Endothelial cell of umbilical vein (primary cell): Measurements from ENCODE around the gene KTN1. TPM values are rescaled to one million over a fixed set of nuclear protein-coding genes. Genes with fewer than 3 reads are reported as not detected.

Source experiments
- BruUV-seq: library from RNA; stranded (reverse); fragments of 400-500 nt; replicated peaks from 2 replicates; lab custom pipeline; 2021; lab: Mats Ljungman, UMichigan
- CTCF ChIA-PET: fragments of 300-600, 350-600 bp; sonication (Branson Sonifier 250); formaldehyde crosslinking; loops from one replicate; lab custom pipeline; 2021; ENCODE audit warnings: antibody characterized with exemption, inconsistent platforms; lab: Charles Lee
- POLR2A ChIA-PET: fragments of 300-600, 350-600 bp; sonication (Branson Sonifier 250); formaldehyde crosslinking; loops from one replicate; lab custom pipeline; 2021; ENCODE audit warnings: antibody characterized with exemption, inconsistent platforms; lab: Charles Lee
- DNase-seq: peaks from one replicate; pipeline ENCODE4 v3.0.0-alpha.2; 2011; ENCODE audit warnings: low read depth, low spot score
- FAIRE-seq: peaks from 2 replicates; lab custom pipeline; 2011; peaks lifted over from hg19 to GRCh38; lab: Jason Lieb, UNC
- H2AFZ ChIP-seq: 2 replicates; pipeline ENCODE4 v1.6.0; 2012; ENCODE audit warnings: low read depth, low read length, control low read depth, inconsistent platforms
- H3K27ac ChIP-seq: 2 replicates; pipeline ENCODE4 v1.5.1; 2011; ENCODE audit warnings: low read depth, mild to moderate bottlenecking, control low read depth, low read length, moderate library complexity; ENCODE audit not compliant: insufficient read depth
- H3K27me3 ChIP-seq, 2 experiments: 2 replicates each; pipeline versions ENCODE4 v1.6.0 to v1.6.1; 2011; ENCODE audit warnings: low read length in 2 of 2, mixed read lengths in 1 of 2; ENCODE audit not compliant: control insufficient read depth in 2 of 2, insufficient read depth in 2 of 2
- H3K36me3 ChIP-seq, 2 experiments: 2 replicates in 1 of 2; 3 replicates in 1 of 2; pipeline ENCODE4 v1.5.1; 2011; ENCODE audit warnings: low read length in 2 of 2, mild to moderate bottlenecking in 1 of 2, moderate library complexity in 1 of 2; ENCODE audit not compliant: control insufficient read depth in 2 of 2, insufficient read depth in 2 of 2; ENCODE audit errors: extremely low read depth in 1 of 2
- H3K4me1 ChIP-seq: 3 replicates; pipeline ENCODE4 v1.5.1; 2011; ENCODE audit warnings: mild to moderate bottlenecking, low read length; ENCODE audit not compliant: control insufficient read depth, insufficient read depth; ENCODE audit errors: extremely low read depth
- H3K4me2 ChIP-seq: 2 replicates; pipeline ENCODE4 v1.6.1; 2011; ENCODE audit warnings: low read length, control low read depth, mixed read lengths; ENCODE audit not compliant: insufficient read depth
- H3K4me3 ChIP-seq, 3 experiments: fragments of 200-600 bp in 1 of 3; sonication (generic), shearing (Covaris generic) in 1 of 3; replicated peaks in 1 of 3; 2 replicates each; pipeline ENCODE4 v1.5.1; 2011 to 2016; ENCODE audit warnings: control low read depth in 3 of 3, low read length in 3 of 3, mild to moderate bottlenecking in 2 of 3, inconsistent platforms in 1 of 3, low read depth in 1 of 3, moderate library complexity in 1 of 3; ENCODE audit not compliant: insufficient read depth in 1 of 3
- H3K79me2 ChIP-seq: 2 replicates; pipeline ENCODE4 v1.6.0; 2012; ENCODE audit warnings: low read length, inconsistent platforms; ENCODE audit not compliant: control insufficient read depth, insufficient read depth
- H3K9ac ChIP-seq: replicated peaks from 2 replicates; pipeline ENCODE3; 2011; ENCODE audit warnings: low read length, control low read depth; ENCODE audit not compliant: insufficient read depth; ENCODE audit errors: extremely low read depth
- H3K9me1 ChIP-seq: replicated peaks from 3 replicates; pipeline ENCODE4 v1.6.0; 2011; ENCODE audit warnings: mild to moderate bottlenecking, low read length; ENCODE audit not compliant: control insufficient read depth, insufficient read depth; ENCODE audit errors: extremely low read depth
- H3K9me3 ChIP-seq: replicated peaks from 2 replicates; pipeline ENCODE4 v1.5.1; 2012; ENCODE audit warnings: low read length, inconsistent platforms; ENCODE audit not compliant: control insufficient read depth, insufficient read depth
- H4K20me1 ChIP-seq: replicated peaks from 2 replicates; pipeline ENCODE3; 2011; ENCODE audit warnings: mild to moderate bottlenecking, low read length; ENCODE audit not compliant: control insufficient read depth, insufficient read depth; ENCODE audit errors: extremely low read depth
- EZH2 ChIP-seq: IDR thresholded peaks from 2 replicates; pipeline ENCODE4 v1.6.1; 2012; ENCODE audit warnings: borderline replicate concordance, low read depth, mild to moderate bottlenecking, moderate library complexity, low read length, inconsistent platforms; ENCODE audit not compliant: severe bottlenecking
- FOS ChIP-seq: IDR thresholded peaks from 2 replicates; pipeline ENCODE4 v1.6.1; 2011; ENCODE audit warnings: mild to moderate bottlenecking, low read length, moderate library complexity, borderline replicate concordance; ENCODE audit not compliant: insufficient read depth
- GATA2 ChIP-seq: IDR thresholded peaks from 2 replicates; pipeline ENCODE4 v1.7.0; 2011; ENCODE audit warnings: low read depth, mild to moderate bottlenecking, moderate library complexity, mixed read lengths, low read length; ENCODE audit not compliant: insufficient read length, insufficient read depth
- MYC ChIP-seq: IDR thresholded peaks from one replicate; pipeline ENCODE4 v1.6.1; 2011; ENCODE audit warnings: mild to moderate bottlenecking, low read depth, low read length
- dilution Hi-C: fragments of 300-500 bp; cut with MboI; formaldehyde crosslinking; loops from one replicate; pipeline ENCODE4 v1.15.0; 2019; ENCODE audit warnings: low sequenced_read_pairs; ENCODE audit not compliant: extremely low pct_ligation_motif_present
- intact Hi-C: fragments of 100-400 bp; cut with micrococcal nuclease; formaldehyde crosslinking; loops from one replicate; pipeline ENCODE4 v1.10.0; 2022
- polyA plus RNA-seq, 4 experiments: library from polyadenylated mRNA; depleted of rRNA in 3 of 4; stranded (reverse) in 3 of 4; unstranded in 1 of 4; fragments of >200 nt; gene quantifications; 2 replicates each; pipeline versions ENCODE4 v1.2.1 to v1.2.3, GENCODE V29; 2011 to 2012; ENCODE audit warnings: missing spikeins in 1 of 4
- total RNA-seq: library from RNA; stranded (reverse); gene quantifications from 2 replicates; pipeline ENCODE4 v1.2.3, GENCODE V29; 2021

Gene KTN1
- total and polyA plus RNA-seq, 2 donors (not counting 3 experiments of a cell fraction or from before 2014, with no cell fraction given) = 33.2 to 148 TPM

DNA sequence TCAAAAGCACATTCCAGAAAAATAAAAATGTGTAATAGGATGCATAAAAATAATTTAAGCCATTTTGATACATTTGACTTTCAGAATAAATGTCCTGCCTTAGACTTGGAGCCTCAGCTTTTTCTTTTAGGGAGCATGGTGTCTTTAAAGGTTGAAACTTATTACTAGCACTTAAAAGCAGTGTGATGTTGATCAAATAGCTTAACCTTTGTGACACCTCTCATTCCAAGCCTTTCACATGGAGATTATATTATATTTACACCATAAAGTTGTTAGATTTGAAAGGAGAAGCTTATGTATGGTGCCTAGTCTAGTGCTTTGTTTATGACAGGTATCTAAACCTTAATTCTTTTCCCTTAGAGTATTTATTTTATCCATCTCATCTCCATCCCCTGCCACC is 61.9 kb downstream of the KTN1 start:
- DNase-seq (no peak), FAIRE-seq (no peak)
- Histone ChIP-seq H3K4me1 (no peaks in the 10 kb centered on the region), H3K27me3 (no peaks in the 10 kb centered on the region), H3K9ac (no peak overlapping the region), H4K20me1 (no peaks in the 10 kb centered on the region), H2AFZ (no peak overlapping the region), H3K4me3 (no peak overlapping the region), H3K27ac (no peak overlapping the region), H3K9me1 (no peaks in the 10 kb centered on the region), H3K36me3 (peaks cover 3 to 27% of the 10 kb centered on the region in 2 experiments), H3K79me2 (peaks cover 2% of the 10 kb centered on the region), H3K9me3 (no peaks in the 10 kb centered on the region), H3K4me2 (no peak overlapping the region)
- ChIA-PET POLR2A (no interaction called here), CTCF (interaction anchor here (0.5 to 2.8 kb wide), 11 partner anchors 10 to 846 kb away, joined by 3 to 28 read pairs (median 3); no protein-coding TSS in a partner anchor)
- intact Hi-C loops (no loop called here), dilution Hi-C loops (no loop called here)
- no peak for TF ChIP-seq MYC
- no peak for TF ChIP-seq FOS
- TF ChIP-seq EZH2 = no peak
- no TSS peak for BruUV-seq

- no peaks in the 10 kb centered on the region for H3K9me1 ChIP-seq
- dilution Hi-C loops (no loop called here), intact Hi-C loops (no loop called here)
- DNase-seq (no peak), FAIRE-seq (no peak)
- CTCF ChIA-PET = interaction anchor here (0.9 to 1.0 kb wide), 2 partner anchors 199 to 207 kb away, joined by 4 to 5 read pairs; no protein-coding TSS in a partner anchor
- H3K4me2 ChIP-seq = no peak overlapping the region
- H3K36me3 ChIP-seq = peaks cover 8 to 30% of the 10 kb centered on the region in 2 experiments
- H3K4me1 ChIP-seq = no peaks in the 10 kb centered on the region
- H3K9ac ChIP-seq = no peak overlapping the region
- H3K9me3 ChIP-seq = no peaks in the 10 kb centered on the region
- no peaks in the 10 kb centered on the region for H4K20me1 ChIP-seq
- BruUV-seq = no TSS peak
- H3K79me2 ChIP-seq = peaks cover 2% of the 10 kb centered on the region
- H3K27ac ChIP-seq = no peak overlapping the region
- no peak for TF ChIP-seq GATA2
- no peaks in the 10 kb centered on the region for H3K27me3 ChIP-seq
- H2AFZ ChIP-seq = no peak overlapping the region
- H3K4me3 ChIP-seq = no peak overlapping the region
- POLR2A ChIA-PET = no interaction called here
Observed at GRCh38 chr14:55645145-55645544, 65.1 kb downstream of the KTN1 start.
